HuH-7.5 (cell line): ENCODE results near the gene SLC52A1.
"Not testable (repeated sequence)": the region's sequence is repeated elsewhere in the genome, so short reads cannot be mapped to it uniquely, and the experiment has no call there.

ENCODE experiments used
- DNase-seq: peaks from one replicate; pipeline ENCODE4 v3.0.0; 2011; ENCODE audit warnings: low spot score

Gene SLC52A1

GRCh38 chr17:5035315-5035714 lies at the start of gene SLC52A1:
Gene SLC52A1 (minus strand): TSS chr17:5035426. CDS start chr17:5034606, 820 bp downstream.
- no peak for DNase-seq

GRCh38 chr17:5080591-5080990 lies 45.4 kb upstream of the SLC52A1 start:
- DNase-seq = no peak

- DNase-seq = no peak
Measured at GRCh38 chr17:5078106-5079028, 43.1 kb upstream of the SLC52A1 start, which contains the start of gene ZFP3. Gene ZFP3 (plus strand): TSS chr17:5078467. CDS start chr17:5091505, 13,038 bp downstream.

- no peak for DNase-seq
Measured at GRCh38 chr17:5077781-5078105, 42.5 kb upstream of the SLC52A1 start.

GRCh38 chr17:5077275-5077674 lies 42.0 kb upstream of the SLC52A1 start:
- not testable (repeated sequence) for DNase-seq

GRCh38 chr17:5075472-5075871 lies 40.2 kb upstream of the SLC52A1 start:
- not testable (repeated sequence) for DNase-seq

- DNase-seq = no peak
Measured at GRCh38 chr17:5069724-5070123, 34.5 kb upstream of the SLC52A1 start.

- DNase-seq = no peak
Measured at GRCh38 chr17:5068236-5068635, 33.0 kb upstream of the SLC52A1 start.

- DNase-seq = no peak
Measured at GRCh38 chr17:5065227-5065744, 30.1 kb upstream of the SLC52A1 start.

- DNase-seq = no peak
Measured at GRCh38 chr17:5055543-5055942, 20.3 kb upstream of the SLC52A1 start.

GRCh38 chr17:5050278-5050677 lies 15.1 kb upstream of the SLC52A1 start:
- no peak for DNase-seq

GRCh38 chr17:5049314-5049841 lies 14.2 kb upstream of the SLC52A1 start:
- DNase-seq = no peak

GRCh38 chr17:5047446-5047845 lies 12.2 kb upstream of the SLC52A1 start:
- no peak for DNase-seq

GRCh38 chr17:5045496-5045895 lies 10.3 kb upstream of the SLC52A1 start:
- no peak for DNase-seq

- no peak for DNase-seq
Measured at GRCh38 chr17:5044630-5045029, 9.4 kb upstream of the SLC52A1 start.

GRCh38 chr17:5043524-5043923 lies 8.3 kb upstream of the SLC52A1 start:
- no peak for DNase-seq

GRCh38 chr17:5042157-5043022 lies 7.2 kb upstream of the SLC52A1 start:
- DNase-seq = no peak

- DNase-seq = no peak
Measured at GRCh38 chr17:5034651-5035050, 575 bp downstream of the SLC52A1 start.

GRCh38 chr17:5034063-5034462 lies 1.2 kb downstream of the SLC52A1 start:
- DNase-seq = no peak

GRCh38 chr17:5033352-5034015 lies 1.7 kb downstream of the SLC52A1 start:
- DNase-seq = no peak

GRCh38 chr17:5032865-5033264 lies 2.4 kb downstream of the SLC52A1 start:
- no peak for DNase-seq
